C4-2B (cell line): ENCODE data around the gene MTA1.

Experiments
- ZFX ChIP-seq: fragments of 450-650 bp; IDR thresholded peaks from 2 replicates; pipeline ENCODE4 v1.6.1; 2017
- TF ChIP-seq, protein P1 (sequence below): fragments of 450-650 bp; conservative IDR thresholded peaks from 2 replicates; pipeline ENCODE4 v1.5.1; 2017; ENCODE audit warnings: mild to moderate bottlenecking

DNA sequence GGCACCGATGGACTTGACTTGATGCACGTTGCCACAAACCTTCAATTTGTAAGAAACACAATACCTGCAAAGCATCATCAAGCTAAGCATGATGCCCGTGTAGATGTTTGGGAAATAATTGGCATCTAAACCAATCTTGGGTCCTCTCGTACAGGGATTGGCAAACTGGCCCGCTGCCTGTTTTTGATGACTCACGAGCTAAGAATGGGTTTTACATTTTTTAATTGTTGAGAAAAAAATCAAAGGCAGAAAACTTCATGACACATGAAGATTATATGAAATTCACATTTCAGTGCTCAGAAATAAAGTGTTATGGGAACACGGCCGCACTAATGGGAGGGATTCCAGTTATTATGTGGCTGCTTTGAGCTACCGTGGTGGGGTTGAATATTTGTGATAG, 10.9 kb downstream of the MTA1 start:
- TF ChIP-seq, protein P1, sequence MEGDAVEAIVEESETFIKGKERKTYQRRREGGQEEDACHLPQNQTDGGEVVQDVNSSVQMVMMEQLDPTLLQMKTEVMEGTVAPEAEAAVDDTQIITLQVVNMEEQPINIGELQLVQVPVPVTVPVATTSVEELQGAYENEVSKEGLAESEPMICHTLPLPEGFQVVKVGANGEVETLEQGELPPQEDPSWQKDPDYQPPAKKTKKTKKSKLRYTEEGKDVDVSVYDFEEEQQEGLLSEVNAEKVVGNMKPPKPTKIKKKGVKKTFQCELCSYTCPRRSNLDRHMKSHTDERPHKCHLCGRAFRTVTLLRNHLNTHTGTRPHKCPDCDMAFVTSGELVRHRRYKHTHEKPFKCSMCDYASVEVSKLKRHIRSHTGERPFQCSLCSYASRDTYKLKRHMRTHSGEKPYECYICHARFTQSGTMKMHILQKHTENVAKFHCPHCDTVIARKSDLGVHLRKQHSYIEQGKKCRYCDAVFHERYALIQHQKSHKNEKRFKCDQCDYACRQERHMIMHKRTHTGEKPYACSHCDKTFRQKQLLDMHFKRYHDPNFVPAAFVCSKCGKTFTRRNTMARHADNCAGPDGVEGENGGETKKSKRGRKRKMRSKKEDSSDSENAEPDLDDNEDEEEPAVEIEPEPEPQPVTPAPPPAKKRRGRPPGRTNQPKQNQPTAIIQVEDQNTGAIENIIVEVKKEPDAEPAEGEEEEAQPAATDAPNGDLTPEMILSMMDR = no peak
- TF ChIP-seq ZFX = no peak
